Calu3 (cell line): Measurements from ENCODE around the gene FNTB. TPM values are rescaled to one million over a fixed set of nuclear protein-coding genes. Genes with fewer than 3 reads are reported as not detected.
A peak's percentile ranks its signal among the peaks of the same experiment; 100 is the strongest.

Experiments
- BruUV-seq: library from RNA; stranded (reverse); fragments of 400-500 nt; replicated peaks from 2 replicates; lab custom pipeline; 2021; lab: Mats Ljungman, UMichigan
- CTCF ChIA-PET: fragments of 300-600 bp; sonication (Branson Sonifier 250); formaldehyde crosslinking; loops from one replicate; lab custom pipeline; 2022; ENCODE audit warnings: antibody characterized with exemption; lab: Charles Lee
- DNase-seq: peaks from one replicate; pipeline ENCODE4 v3.0.0; 2022
- H3K27ac Mint-ChIP-seq: one replicate; pipeline ENCODE4 v1.8.0; 2022; ENCODE audit warnings: mixed read lengths; ENCODE audit not compliant: unreplicated experiment
- H3K27me3 Mint-ChIP-seq: one replicate; pipeline ENCODE4 v1.8.0; 2022; ENCODE audit warnings: mixed read lengths; ENCODE audit not compliant: unreplicated experiment
- H3K36me3 Mint-ChIP-seq: one replicate; pipeline ENCODE4 v1.8.0; 2022; ENCODE audit warnings: mild to moderate bottlenecking, moderate library complexity, mixed read lengths; ENCODE audit not compliant: insufficient read depth, unreplicated experiment
- H3K4me1 Mint-ChIP-seq: one replicate; pipeline ENCODE4 v1.8.0; 2022; ENCODE audit warnings: mild to moderate bottlenecking, low read depth, mixed read lengths; ENCODE audit not compliant: unreplicated experiment
- H3K4me3 Mint-ChIP-seq: one replicate; pipeline ENCODE4 v1.8.0; 2022; ENCODE audit warnings: mild to moderate bottlenecking, low read depth, moderate library complexity, mixed read lengths; ENCODE audit not compliant: unreplicated experiment
- H3K9me3 Mint-ChIP-seq: one replicate; pipeline ENCODE4 v1.8.0; 2022; ENCODE audit warnings: low read depth, mixed read lengths; ENCODE audit not compliant: unreplicated experiment
- intact Hi-C: fragments of 100-400 bp; cut with micrococcal nuclease; formaldehyde crosslinking; loops from one replicate; pipeline ENCODE4 v1.10.0; 2022; ENCODE audit not compliant: unreplicated experiment
- total RNA-seq: library from RNA; stranded (reverse); gene quantifications from 2 replicates; pipeline ENCODE4 v1.2.3, GENCODE V29; 2022
- TF ChIP-seq, protein P1 (sequence below): fragments of 200-600 bp; IDR thresholded peaks from one replicate; pipeline ENCODE4 v1.8.0; 2022; ENCODE audit warnings: antibody characterized with exemption; ENCODE audit not compliant: unreplicated experiment

FNTB gene
- total RNA-seq, 1 experiment from 2014 or later = 15.0 TPM

DNA sequence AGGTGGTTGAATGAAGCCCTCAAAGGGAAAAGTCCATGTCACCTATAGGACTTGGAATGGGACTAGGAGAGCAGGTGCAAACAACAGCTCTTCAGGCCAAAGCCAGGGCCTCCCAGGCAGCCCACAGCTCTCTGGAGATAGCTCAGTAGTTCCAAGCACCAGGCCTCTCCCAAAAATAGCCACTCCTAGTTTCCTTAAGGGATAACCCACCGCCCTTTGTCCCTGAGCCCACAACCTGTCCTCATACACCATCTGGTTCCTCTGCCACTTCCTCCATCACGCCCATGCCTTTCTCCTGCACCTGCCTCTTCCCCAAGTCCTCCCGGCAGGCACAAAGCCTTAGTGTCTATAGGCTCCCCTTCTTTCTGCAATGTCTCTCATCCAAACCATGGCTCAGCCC, 16.7 kb upstream of the FNTB start:
- BruUV-seq = no TSS peak
- Mint-ChIP-seq H3K4me1 (peaks cover 52% of the 10 kb centered on the region), H3K4me3 (no peak overlapping the region), H3K27ac (no peak overlapping the region), H3K9me3 (no peaks in the 10 kb centered on the region), H3K27me3 (no peaks in the 10 kb centered on the region), H3K36me3 (peaks cover 25% of the 10 kb centered on the region)
- intact Hi-C loops = no loop called here
- TF ChIP-seq, protein P1, sequence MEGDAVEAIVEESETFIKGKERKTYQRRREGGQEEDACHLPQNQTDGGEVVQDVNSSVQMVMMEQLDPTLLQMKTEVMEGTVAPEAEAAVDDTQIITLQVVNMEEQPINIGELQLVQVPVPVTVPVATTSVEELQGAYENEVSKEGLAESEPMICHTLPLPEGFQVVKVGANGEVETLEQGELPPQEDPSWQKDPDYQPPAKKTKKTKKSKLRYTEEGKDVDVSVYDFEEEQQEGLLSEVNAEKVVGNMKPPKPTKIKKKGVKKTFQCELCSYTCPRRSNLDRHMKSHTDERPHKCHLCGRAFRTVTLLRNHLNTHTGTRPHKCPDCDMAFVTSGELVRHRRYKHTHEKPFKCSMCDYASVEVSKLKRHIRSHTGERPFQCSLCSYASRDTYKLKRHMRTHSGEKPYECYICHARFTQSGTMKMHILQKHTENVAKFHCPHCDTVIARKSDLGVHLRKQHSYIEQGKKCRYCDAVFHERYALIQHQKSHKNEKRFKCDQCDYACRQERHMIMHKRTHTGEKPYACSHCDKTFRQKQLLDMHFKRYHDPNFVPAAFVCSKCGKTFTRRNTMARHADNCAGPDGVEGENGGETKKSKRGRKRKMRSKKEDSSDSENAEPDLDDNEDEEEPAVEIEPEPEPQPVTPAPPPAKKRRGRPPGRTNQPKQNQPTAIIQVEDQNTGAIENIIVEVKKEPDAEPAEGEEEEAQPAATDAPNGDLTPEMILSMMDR = no peak
- no peak for DNase-seq
- CTCF ChIA-PET = no interaction called here

GRCh38 chr14:64970776-64971477, 15.8 kb upstream of the FNTB start:
- Mint-ChIP-seq H3K9me3 (no peaks in the 10 kb centered on the region), H3K4me1 (peaks cover 43% of the 10 kb centered on the region), H3K36me3 (peaks cover 25% of the 10 kb centered on the region), H3K4me3 (peak overlapping the region; percentile 72), H3K27ac (no peak overlapping the region), H3K27me3 (no peaks in the 10 kb centered on the region)
- no TSS peak for BruUV-seq
- intact Hi-C loops = no loop called here
- TF ChIP-seq, protein P1 = no peak
- no peak for DNase-seq
- CTCF ChIA-PET = interaction anchor here (0.9 kb wide), 1 partner anchor 24 kb away, joined by 3 read pairs; no protein-coding TSS in a partner anchor

DNA sequence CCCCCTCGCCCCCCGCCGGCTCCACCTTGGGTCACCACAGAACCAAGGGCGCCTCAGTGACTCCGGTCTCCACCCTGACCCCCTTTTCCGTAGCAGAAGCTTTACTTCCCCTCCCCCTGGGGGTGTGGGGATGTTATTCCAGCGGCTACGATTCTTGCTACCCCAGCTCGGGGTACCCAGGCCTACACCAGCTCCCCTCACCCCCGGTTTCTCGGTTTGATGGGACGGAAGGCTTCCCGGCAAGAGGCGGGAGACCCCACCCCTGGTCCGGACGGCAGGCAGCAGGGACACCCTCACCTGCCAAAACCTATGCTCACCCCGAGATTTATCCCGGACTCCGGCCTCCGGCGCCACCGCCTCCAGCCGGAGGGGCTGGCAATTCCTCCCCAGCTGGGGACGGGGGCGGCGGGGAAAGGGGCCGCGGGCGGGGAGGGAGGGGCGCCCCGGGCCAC, 15.2 kb upstream of the FNTB start:
- Mint-ChIP-seq H3K9me3 (no peaks in the 10 kb centered on the region), H3K27me3 (no peaks in the 10 kb centered on the region), H3K4me3 (peak overlapping the region; percentile 72), H3K27ac (no peak overlapping the region), H3K4me1 (peaks cover 41% of the 10 kb centered on the region), H3K36me3 (peaks cover 25% of the 10 kb centered on the region)
- no peak for DNase-seq
- CTCF ChIA-PET = interaction anchor here (0.5 to 0.9 kb wide), 2 partner anchors 8 to 23 kb away, joined by 3 to 4 read pairs; no protein-coding TSS in a partner anchor
- TF ChIP-seq, protein P1 = no peak
- BruUV-seq = no TSS peak
- intact Hi-C loops = no loop called here

DNA sequence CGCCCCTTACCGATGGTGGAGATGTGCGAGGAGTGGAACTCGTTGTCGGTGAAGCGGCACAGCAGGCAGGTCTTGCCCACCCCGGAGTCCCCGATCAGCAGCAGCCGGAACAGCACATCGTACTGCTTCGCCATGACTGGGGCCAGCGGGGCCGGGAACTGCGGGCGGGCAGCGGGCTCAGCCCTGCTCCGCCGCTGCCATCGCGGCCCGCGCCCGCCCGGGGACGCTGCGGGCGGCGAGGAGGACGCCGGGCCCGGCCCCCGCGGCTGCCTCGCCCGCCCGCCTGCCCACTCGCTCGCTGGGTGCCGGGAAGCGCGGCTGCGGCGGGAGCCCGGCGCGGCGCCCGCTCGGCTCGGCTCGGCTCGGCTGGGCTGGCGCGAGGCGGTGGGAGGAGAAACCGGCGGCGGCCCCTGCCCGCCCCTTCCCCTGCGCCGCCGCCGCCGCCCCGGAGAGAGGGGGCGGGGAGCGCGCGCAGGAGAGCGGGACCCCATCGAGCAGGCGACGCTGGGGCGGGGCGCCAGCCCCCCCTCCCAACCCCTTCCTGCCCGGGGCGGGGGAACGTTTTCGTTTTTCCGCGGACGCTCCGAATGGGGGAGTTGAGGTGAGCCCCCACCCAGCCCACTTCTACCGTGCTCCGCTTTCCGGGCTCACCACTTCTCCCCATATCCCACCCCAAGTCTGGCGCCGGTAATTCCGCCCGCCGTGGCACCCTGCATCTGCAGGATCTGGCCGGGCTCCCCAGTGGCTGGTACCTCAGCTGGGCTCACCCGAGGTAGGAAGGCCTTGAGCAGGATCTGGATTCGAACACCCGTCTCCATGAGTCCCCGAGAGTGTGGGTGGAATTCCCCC, 14.5 kb upstream of the FNTB start, which contains the start of gene RAB15:
Gene RAB15, minus strand, starts transcription at position 394 of the 849 bp plus-strand sequence. Its CDS starts 260 bp downstream, at position 134.
- peak within 1 kb of the TSS; percentile 72 for H3K4me3 Mint-ChIP-seq
- peaks cover 20% of the 10 kb centered on the region for H3K36me3 Mint-ChIP-seq
- H3K9me3 Mint-ChIP-seq = no peaks in the 10 kb centered on the region
- H3K27ac Mint-ChIP-seq = peak within 1 kb of the TSS; percentile 67
- intact Hi-C loops = no loop called here
- TF ChIP-seq, protein P1 = no peak
- H3K27me3 Mint-ChIP-seq = no peaks in the 10 kb centered on the region
- peak; percentile 45 for DNase-seq
- BruUV-seq = no TSS peak
- CTCF ChIA-PET = interaction anchor here (0.5 to 0.9 kb wide), 2 partner anchors 9 to 23 kb away, joined by 3 to 4 read pairs; no protein-coding TSS in a partner anchor
- H3K4me1 Mint-ChIP-seq = peaks cover 34% of the 10 kb centered on the region
